Stimulated activated CD4-positive, alpha-beta T cell treated with anti-CD3 and anti-CD28 coated beads, Interleukin-4, amount 100 ng/mL, for 1 hour (primary cell): ENCODE results near the gene AIF1L.
"Not testable (repeated sequence)": the region's sequence is repeated elsewhere in the genome, so short reads cannot be mapped to it uniquely, and the experiment has no call there.

Experiments
- DNase-seq: peaks from one replicate; pipeline ENCODE4 v3.0.0-alpha.2; 2020

AIF1L gene

DNA sequence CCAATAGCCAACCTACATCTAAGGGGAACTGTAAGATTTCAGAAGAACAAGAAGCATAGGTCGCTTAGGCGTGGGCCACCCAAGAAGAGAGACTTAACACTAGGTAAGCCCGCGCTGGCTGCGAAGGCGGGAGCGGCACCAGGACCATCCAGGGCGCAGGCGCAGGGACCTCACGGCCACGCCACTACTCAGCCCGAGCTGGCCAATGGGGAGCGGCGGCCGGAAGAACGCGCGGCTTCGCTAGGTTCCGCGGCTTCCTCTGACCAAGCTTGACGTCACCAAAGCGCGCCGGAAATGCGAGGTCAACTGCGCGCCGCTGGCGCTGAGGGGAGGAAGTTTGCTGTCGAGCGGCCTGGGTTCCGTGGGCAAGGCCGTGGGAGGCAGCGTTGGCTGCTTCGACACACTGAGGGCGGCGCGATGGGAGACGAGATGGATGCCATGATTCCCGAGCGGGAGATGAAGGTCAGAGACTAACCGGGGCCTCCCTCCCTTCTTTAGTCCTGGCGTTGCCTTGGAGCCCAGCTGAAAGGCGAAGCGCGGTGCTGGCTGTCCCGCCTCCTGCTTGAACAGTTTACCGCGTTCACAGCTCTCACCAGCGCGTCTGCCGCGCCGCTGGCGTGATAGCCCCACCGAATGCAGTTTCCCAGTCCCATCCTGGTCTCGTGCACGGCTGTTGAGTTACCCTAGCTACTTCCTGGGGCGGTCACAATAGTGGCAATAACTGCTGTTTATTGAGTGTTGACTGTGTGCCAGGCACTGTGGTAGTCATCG, 29.1 kb downstream of the AIF1L start, which contains the start of gene NUP214:
Gene NUP214 (plus strand): TSS at position 299 of the 771 bp plus-strand sequence. CDS start 119 bp downstream, at position 418.
- DNase-seq = peak; percentile 100

DNA sequence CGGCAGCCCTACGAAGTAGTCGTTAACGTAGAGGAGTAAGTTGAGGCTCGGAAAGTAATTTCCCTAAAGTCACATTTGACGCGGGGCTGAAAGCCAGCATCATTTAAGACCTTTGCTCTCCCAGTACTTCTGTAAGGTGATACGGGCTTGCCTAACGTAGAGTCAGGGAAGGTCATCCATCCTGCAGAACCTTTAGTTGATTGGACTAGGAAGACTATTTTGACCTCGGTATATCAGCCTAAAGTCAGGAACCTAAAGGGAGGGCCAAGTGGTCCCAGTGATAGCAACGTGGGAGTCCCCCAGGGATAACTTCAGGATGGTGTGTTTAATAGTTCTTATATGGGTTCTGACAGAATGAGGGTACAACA, 29.7 kb downstream of the AIF1L start:
- no peak for DNase-seq

DNA sequence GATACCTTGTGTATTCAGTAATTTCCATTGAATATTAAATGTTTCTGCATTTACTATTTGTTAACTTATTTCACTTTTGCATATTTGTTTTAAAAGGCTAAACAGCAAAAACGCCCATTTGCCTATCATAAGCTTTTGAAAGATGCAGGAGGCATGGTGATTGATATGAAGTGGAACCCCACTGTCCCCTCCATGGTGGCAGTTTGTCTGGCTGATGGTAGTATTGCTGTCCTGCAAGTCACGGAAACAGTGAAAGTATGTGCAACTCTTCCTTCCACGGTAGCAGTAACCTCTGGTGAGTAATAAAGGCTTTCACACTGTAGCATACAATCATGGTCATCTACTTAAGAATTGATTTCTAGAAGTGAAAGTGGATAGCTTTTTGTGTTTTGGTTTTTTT, 32.9 kb downstream of the AIF1L start:
- no peak for DNase-seq

DNA sequence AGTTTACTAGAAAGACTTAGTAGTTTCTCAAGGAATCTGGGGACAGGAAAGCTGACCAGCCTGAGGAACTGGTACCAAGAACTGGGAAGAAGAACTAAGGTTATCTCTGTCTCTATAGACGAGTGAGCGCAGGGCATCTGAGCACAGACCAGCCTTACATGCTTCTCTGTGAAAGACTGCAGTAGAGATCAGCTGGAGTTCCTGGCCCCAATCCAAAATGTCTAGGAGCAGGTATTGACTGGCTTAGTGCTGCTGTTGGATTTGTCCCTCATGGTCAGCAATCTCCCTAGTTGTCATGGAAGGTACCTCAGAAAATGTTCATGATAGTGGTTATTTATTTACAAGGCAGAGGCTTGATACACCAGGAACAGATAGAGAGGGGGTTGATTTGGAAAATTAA, 42.3 kb downstream of the AIF1L start:
- DNase-seq = no peak

DNA sequence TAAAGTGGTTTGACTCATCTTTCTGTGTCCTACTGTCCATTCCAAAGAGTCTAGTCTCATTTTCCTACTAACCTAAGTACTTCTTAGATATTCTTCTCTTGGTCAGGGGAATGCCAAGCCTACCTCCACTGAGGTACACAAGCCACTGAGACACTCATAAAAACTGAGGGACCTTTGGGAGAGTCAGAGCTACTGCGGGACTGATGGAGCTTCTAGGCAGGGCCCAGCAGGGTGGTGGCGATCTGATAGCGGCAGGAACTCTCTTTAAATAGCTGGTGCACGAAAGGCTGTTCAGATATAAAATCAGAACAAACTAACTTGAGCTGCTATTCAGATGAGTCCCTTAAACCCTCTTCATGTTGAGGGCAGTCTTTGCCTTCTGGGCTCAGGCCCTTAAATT, 43.8 kb downstream of the AIF1L start:
- no peak for DNase-seq

DNA sequence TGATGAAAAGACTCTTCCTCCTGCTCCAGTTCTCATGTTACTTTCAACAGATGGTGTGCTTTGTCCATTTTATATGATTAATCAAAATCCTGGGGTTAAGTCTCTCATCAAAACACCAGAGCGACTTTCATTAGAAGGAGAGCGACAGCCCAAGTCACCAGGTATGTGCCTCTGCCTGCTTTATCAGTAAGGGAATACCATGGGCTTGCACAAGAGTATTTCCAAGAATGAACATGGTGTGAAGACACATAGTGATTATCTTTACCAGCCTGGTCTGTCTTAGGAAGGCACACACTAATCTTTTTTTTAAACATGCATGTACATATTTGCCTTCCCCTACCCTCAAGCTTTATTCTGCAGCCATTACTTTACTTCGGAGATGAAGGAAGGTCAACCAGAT, 44.2 kb downstream of the AIF1L start:
- no peak for DNase-seq

DNA sequence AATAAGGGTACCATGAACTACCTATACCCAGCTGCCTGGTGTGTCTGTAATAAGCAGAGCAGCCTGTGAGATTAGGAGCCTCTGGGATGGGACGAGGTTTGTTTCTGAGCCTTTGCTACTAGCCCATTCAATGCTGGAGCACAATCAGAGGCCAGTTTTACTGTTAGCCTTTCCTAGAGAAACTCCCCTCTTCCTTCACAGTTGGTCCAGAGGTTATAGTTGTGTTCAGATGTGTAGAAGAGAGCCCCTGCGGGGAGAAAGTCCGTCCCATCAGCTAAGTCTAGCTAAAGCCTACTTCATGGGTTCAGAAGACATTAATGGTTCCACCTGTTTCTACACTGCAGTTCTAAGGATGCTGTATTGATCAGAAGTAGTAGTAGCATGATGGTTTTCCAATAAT, 45.8 kb downstream of the AIF1L start:
- no peak for DNase-seq

DNA sequence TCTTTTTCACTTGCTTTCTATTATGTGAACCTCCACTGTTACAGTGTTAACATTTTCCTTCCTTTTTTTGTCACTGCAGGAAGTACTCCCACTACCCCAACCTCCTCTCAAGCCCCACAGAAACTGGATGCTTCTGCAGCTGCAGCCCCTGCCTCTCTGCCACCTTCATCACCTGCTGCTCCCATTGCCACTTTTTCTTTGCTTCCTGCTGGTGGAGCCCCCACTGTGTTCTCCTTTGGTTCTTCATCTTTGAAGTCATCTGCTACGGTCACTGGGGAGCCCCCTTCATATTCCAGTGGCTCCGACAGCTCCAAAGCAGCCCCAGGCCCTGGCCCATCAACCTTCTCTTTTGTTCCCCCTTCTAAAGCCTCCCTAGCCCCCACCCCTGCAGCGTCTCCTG, 47.9 kb downstream of the AIF1L start:
- no peak for DNase-seq

DNA sequence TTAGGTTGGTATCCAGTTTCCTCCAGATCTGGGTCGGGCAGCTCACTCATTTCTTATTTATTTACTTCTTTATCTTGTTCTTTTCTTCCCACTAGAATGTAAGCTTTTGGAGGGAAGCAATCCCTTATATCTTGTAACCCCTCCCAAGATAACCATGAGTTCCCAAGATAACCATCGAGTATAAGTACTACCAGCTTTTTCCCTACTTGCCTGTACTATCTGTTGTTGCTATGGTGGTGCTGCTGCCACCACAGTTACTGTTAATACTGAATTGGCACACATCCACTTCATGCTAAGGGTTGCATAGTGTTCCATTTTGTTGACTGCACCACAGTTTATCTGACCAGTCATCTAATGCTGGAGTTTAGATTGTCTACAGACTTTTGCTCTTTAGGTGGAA, 48.9 kb downstream of the AIF1L start:
- no peak for DNase-seq

DNA sequence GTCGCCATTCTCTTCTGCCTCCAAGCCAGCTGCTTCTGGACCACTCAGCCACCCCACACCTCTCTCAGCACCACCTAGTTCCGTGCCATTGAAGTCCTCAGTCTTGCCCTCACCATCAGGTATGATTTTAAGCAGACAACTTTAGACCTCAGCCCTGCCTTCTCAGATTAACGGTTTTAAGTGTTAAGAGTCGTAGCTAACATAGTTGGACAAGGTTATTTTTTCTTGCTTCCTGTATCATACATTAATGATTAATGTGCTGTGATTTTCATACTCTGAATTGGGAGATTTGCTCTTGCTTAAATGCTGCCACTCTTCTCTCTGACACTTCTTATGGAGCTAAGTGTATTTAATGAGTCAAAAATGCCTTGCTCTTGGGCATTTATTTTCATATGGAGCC, 49.9 kb downstream of the AIF1L start:
- DNase-seq = no peak

DNA sequence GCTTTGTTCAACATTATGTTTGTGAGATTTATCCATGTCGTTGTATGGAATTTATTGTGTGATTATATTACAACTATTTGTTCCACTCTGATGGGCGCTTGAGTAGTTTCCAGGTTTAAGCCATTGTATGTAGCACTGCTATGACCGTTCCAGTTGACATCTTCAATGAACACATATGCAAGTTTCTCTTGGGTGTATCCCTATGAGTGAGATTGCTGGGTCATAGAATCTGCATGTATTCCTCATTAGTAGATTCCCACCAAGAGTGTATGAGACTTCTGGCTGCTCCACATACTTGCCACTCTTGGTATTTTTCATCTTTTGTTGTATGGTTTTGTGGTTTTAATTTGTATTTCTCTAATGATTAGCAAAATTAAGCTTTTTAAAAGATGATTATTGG, 51.9 kb downstream of the AIF1L start:
- no peak for DNase-seq

DNA sequence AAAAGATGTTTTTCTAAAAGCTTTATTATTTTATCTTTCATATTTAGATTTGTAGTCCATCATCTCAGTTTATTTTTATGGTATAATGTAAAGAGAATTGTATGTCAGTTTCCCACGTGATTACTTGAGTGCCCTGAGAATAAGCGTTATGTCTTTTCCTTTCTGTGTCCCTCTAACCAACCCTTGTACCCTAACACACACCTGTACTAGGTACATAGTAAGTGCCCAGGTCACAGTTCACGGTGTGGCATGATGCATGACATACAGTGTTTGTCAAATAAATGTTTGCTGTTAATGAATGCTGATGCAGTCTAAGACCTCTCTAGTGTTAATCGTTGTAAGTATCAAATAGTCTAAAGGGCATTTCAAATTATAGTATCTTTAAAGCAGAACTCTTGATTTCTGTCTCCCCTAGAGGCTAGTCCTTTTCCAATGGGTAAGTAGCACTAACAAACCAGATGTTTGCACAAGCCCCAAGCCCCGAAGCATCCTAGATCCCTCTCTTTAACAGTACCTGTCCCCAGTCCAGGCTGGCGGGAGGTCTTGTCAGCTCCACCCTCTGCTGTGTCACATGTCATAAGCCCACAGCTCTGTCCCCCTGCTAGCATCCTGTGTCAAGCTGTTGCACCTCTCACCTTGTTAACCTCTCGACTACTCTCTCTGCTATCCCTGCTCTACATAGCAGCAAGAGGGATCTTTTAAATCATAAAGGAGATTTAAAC, 52.8 kb downstream of the AIF1L start:
- DNase-seq = no peak

DNA sequence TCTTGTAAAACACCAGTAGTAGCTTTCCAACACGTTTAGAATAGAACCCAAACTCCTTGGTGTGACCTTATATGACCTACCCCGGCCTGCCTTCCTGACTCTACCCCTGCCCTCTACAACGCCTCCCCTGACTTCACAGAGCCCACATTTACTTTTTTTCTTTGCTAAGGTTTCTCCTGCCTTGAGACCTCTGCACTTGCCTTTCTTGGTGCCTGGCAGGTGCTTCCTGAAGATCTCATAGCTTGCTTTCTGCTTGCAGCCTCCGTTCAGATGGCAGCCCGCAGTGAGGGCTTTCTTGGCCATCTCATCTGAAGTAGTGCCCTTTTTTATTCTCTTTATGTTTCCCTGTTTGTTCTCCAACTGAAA, 53.3 kb downstream of the AIF1L start:
- no peak for DNase-seq

DNA sequence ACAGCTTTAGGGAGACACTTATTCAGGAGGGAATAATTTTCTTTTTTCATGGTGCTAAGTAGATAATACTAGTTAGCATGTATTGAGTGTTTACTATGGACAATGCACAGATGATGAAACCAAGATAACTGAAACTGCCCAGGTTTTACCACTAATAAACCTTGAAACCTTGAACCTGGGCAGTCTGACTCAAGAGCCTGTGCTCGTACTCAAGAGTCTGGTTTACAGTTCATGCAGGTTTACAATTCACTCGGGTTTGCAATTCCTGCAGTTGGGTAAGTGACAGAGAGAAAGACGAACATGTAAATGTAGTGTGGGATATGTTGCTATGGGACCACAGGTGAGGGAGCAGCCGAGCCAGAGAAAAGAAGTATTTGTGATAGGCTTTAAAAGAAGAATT, 57.3 kb downstream of the AIF1L start:
- DNase-seq = no peak

DNA sequence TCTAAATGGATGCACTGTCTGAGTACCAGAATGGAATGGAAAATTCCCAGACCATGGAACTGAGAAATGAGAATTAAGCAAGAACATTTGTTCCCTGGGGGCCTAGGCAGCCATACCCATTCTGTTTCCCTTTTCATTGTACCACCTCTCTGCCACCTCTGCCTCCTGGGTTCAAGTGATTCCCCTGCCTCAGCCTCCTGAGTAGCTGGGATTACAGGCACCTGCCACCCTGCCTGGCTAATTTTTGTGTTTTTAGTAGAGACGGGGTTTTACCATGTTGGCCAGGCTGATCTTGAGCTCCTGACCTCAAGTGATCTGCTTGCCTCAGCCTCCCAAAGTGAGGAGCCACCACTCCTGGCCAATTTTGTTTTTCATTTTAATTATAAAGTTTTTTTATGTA, 62.3 kb downstream of the AIF1L start:
- DNase-seq = not testable (repeated sequence)

DNA sequence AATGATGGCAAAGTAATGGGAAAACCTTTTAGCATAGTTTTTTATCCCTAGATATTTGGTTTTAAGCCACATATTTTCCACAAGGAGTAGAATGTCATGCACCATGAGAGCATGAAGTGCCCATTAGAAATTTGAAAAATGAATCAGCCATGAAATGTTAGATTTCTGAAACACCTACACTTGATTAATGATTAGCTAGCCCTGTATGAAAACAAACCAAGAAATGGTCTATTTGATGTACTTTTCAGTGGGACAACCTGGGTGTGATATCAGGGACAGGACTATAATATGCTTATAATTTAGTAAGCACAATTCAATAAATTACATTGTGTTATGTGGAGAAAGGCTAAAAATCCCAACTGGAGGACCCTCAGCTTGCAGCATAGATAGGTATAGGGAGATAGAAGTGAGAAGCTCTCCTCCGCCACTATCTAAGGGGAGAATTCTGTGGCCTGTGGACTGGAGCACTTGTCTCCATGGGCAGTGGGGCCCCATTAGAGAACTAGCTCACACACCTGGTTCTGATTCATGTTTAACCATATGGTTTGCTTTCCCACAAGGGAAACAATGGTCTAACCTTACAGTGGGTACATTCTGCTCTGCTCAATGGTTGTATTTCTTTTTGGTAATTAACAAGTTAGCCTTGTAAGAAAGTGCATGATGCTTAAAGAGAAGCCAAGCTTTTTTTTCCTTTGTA, 64.2 kb downstream of the AIF1L start:
- DNase-seq = no peak

DNA sequence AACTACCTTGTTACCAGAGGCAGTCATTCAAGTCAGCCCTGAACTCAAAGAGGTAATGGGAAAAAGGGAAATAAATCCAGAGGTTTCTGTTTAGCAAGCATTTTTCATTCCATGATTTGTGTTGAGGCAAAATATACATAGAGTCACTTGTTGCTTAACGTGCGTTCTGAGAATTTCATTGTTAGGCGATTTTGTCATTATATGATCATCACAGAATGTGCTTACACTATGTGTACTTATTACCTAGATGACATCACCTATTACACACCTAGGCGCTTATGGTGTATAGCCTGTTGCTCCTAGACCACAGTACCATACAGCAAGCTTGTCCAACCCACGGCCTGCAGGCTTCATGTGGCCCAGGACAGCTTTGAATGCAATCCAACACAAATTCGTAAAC, 65.3 kb downstream of the AIF1L start:
- DNase-seq = no peak

DNA sequence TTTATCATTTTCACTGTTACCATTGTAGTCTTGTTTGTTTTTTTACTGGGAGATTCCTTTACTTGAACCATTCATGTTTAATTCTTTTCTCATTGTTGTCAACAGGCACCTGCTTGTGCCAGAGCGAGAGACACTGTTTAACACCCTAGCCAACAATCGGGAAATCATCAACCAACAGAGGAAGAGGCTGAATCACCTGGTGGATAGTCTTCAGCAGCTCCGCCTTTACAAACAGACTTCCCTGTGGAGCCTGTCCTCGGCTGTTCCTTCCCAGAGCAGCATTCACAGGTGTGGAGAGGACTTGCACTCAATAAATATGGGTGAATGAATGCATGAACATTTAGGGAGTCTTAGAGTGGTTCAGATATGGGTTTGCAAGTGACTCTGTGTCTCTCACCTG, 66.6 kb downstream of the AIF1L start:
- no peak for DNase-seq

DNA sequence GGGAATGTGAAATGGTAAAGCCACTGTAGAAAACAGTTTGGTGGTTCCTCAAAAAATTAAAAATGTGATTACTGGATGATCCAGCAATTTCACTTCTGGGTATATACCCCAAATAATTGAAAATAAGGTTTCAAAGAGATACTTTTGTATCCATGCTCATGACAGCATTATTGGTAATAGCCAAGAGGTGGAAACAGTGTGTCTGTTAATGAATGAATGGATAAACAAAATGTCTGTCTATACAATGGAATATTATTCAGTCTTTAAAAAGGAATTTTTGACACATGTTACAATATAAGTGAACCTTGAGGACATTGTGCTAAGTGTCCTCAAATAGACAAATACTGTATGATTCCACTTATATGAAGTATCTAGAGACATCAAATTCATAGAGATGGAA, 69.2 kb downstream of the AIF1L start:
- DNase-seq = no peak

DNA sequence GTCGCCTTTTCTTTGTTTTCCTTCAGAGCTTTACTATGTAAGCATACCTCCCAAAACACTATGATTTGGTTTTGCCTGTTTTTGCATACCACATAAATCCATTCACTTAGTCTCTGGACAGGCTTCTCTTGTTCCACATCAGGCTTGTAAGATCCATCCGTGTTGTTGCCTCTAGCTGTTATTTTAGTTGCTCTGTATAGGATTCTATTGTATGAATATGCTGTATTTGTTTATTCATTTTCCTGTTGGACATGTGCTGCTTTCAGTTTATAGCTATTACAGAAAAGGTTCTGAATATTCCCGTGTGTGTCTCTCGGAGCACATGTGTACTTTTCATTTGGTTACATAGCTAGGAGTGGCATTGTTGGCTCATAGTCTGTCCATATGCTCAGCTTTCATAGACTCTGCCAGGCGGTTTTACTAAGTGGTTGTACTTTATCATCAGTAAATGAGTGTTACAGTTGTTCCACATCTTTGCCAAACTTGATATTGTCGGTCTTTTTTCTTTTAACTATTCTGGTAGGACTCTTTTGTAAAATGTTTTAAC, 70.9 kb downstream of the AIF1L start:
- no peak for DNase-seq

DNA sequence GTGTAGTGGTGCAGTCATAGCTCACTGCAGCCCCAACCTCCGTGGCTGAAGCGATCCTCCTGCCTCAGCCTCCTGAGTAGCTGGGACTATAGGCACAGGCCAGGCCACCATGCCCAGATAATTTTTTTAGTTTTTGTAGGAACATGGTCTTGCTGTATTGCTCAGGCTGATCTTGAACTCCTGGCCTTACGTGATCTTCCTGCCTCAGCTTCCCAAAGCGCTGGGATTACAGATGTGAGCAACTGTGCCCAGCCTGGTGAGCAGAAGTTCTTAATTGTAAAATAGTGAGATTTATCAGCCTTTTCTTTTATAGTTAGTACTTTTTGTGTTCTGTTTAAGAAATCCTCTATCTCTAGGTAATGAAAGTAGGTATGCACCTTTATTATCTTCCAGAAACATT, 71.6 kb downstream of the AIF1L start:
- DNase-seq = no peak

DNA sequence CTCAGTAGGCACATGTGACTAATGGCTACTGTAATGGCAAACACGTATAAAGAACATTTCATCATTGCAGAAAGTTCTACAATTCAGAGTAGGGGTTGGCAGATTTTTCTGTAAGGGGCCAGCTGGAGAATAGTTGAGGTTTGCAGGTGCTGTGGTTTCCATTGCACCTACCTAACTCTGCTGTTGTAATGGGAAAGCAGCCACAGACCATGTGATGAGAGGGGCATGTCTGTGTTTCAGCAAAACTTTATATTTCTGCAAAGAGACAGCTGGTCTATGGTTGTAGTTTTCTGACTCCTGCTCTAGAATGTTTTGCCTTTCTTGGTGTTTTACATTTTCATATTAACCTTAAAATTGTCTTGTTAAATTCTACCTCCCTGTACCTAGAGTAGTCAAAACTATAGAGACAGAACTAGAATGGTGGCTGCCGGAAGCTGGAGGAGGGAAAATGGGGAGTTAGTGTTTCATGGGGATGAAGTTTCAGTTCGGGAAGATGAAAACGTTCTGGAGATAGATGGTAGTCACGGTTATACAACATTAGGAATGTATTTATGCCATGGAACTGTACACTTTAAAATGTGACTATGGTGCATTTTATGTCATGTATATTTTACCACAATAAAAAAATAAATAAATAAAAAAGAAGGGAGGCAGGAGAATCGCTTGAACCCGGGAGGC, 73.4 kb downstream of the AIF1L start:
- no peak for DNase-seq
